H9 (cell line): ENCODE results near the gene CDK2AP2. TPM values are rescaled to one million over a fixed set of nuclear protein-coding genes. Genes with fewer than 3 reads are reported as not detected.
"Not testable (repeated sequence)": the region's sequence is repeated elsewhere in the genome, so short reads cannot be mapped to it uniquely, and the experiment has no call there.

Experiments used
- DNase-seq: peaks from one replicate; pipeline ENCODE4 v3.0.0-alpha.2; 2017
- H2AFZ ChIP-seq: one replicate; pipeline ENCODE4 v1.6.1; 2013; ENCODE audit warnings: mild to moderate bottlenecking, low read length, control low read depth, moderate library complexity
- H2AK5ac ChIP-seq: 2 replicates; pipeline ENCODE4 v1.6.1; 2013; ENCODE audit warnings: low read length, control low read depth, mixed read lengths; ENCODE audit not compliant: insufficient read length
- H2BK120ac ChIP-seq: one replicate; pipeline ENCODE4 v1.6.1; 2013; ENCODE audit warnings: low read depth, mild to moderate bottlenecking, low read length, control low read depth, inconsistent platforms; ENCODE audit not compliant: poor library complexity, severe bottlenecking
- H2BK12ac ChIP-seq: 2 replicates; pipeline ENCODE4 v1.6.1; 2013; ENCODE audit warnings: low read length, control low read depth, mixed read lengths, low read depth; ENCODE audit not compliant: insufficient read length
- H2BK15ac ChIP-seq: 2 replicates; pipeline ENCODE4 v1.6.1; 2013; ENCODE audit warnings: low read depth, low read length, control low read depth
- H2BK20ac ChIP-seq: one replicate; pipeline ENCODE4 v1.6.1; 2013; ENCODE audit warnings: low read depth, mild to moderate bottlenecking, low read length, control low read depth, inconsistent platforms; ENCODE audit not compliant: poor library complexity, severe bottlenecking
- H2BK5ac ChIP-seq: 2 replicates; pipeline ENCODE4 v1.6.1; 2013; ENCODE audit warnings: low read length, control low read depth, mixed read lengths; ENCODE audit not compliant: insufficient read length
- H3K14ac ChIP-seq: 2 replicates; pipeline ENCODE4 v1.6.1; 2013; ENCODE audit warnings: low read length, control low read depth; ENCODE audit not compliant: insufficient read depth
- H3K18ac ChIP-seq: 2 replicates; pipeline ENCODE4 v1.6.1; 2013; ENCODE audit warnings: low read depth, mild to moderate bottlenecking, mixed read lengths, low read length, control low read depth; ENCODE audit not compliant: insufficient read length
- H3K23ac ChIP-seq: 2 replicates; pipeline ENCODE4 v1.6.1; 2013; ENCODE audit warnings: low read length, control low read depth, mixed read lengths, low read depth; ENCODE audit not compliant: insufficient read length
- H3K23me2 ChIP-seq: 2 replicates; pipeline ENCODE4 v1.6.1; 2013; ENCODE audit warnings: low read depth, mild to moderate bottlenecking, mixed read lengths, low read length, control low read depth; ENCODE audit not compliant: insufficient read length, poor library complexity, severe bottlenecking
- H3K27ac ChIP-seq: 2 replicates; pipeline ENCODE4 v1.5.1; 2013; ENCODE audit warnings: low read length, control low read depth, mixed read lengths, low read depth; ENCODE audit not compliant: insufficient read length
- H3K27me3 ChIP-seq: 2 replicates; pipeline ENCODE4 v1.6.1; 2013; ENCODE audit warnings: low read length, control low read depth, inconsistent platforms; ENCODE audit not compliant: insufficient read depth
- H3K4ac ChIP-seq: 2 replicates; pipeline ENCODE4 v1.6.1; 2013; ENCODE audit warnings: low read depth, mild to moderate bottlenecking, control low read depth, inconsistent platforms, low read length, moderate library complexity
- H3K4me1 ChIP-seq: 2 replicates; pipeline ENCODE4 v1.6.1; 2013; ENCODE audit warnings: low read length, control low read depth, inconsistent platforms; ENCODE audit not compliant: insufficient read depth
- H3K4me2 ChIP-seq: 2 replicates; pipeline ENCODE4 v1.6.1; 2013; ENCODE audit warnings: low read length, control low read depth, mixed read lengths; ENCODE audit not compliant: insufficient read length, insufficient read depth
- H3K56ac ChIP-seq: 2 replicates; pipeline ENCODE4 v1.6.1; 2013; ENCODE audit warnings: low read depth, mild to moderate bottlenecking, mixed read lengths, low read length, control low read depth; ENCODE audit not compliant: insufficient read length
- H3K79me1 ChIP-seq: 2 replicates; pipeline ENCODE4 v1.6.1; 2013; ENCODE audit warnings: low read depth, mild to moderate bottlenecking, moderate library complexity, low read length, control low read depth, inconsistent platforms; ENCODE audit not compliant: insufficient read depth, poor library complexity, severe bottlenecking
- H3K79me2 ChIP-seq: 2 replicates; pipeline ENCODE4 v1.6.1; 2013; ENCODE audit warnings: low read length, control low read depth, inconsistent platforms; ENCODE audit not compliant: insufficient read depth
- H3K9ac ChIP-seq: 2 replicates; pipeline ENCODE4 v1.6.1; 2013; ENCODE audit warnings: low read length, control low read depth, mixed read lengths; ENCODE audit not compliant: insufficient read length; ENCODE audit errors: extremely low read depth
- H3K9me3 ChIP-seq: one replicate; pipeline ENCODE4 v1.6.1; 2013; ENCODE audit warnings: low read depth, low read length, inconsistent platforms; ENCODE audit not compliant: control insufficient read depth
- H3T11ph ChIP-seq: one replicate; pipeline ENCODE4 v1.6.1; 2013; ENCODE audit warnings: mild to moderate bottlenecking, low read length, control low read depth, inconsistent platforms
- H4K20me1 ChIP-seq: one replicate; pipeline ENCODE4 v1.6.1; 2013; ENCODE audit not compliant: control insufficient read depth, insufficient read length, insufficient read depth
- H4K5ac ChIP-seq: 2 replicates; pipeline ENCODE4 v1.6.1; 2013; ENCODE audit warnings: low read depth, mild to moderate bottlenecking, mixed read lengths, low read length, control low read depth; ENCODE audit not compliant: insufficient read length
- H4K8ac ChIP-seq: replicated peaks from 2 replicates; pipeline ENCODE4 v1.6.1; 2013; ENCODE audit warnings: low read length, control low read depth, mixed read lengths, low read depth; ENCODE audit not compliant: insufficient read length
- H4K91ac ChIP-seq: 2 replicates; pipeline ENCODE4 v1.6.1; 2013; ENCODE audit warnings: low read depth, mild to moderate bottlenecking, moderate library complexity, mixed read lengths, low read length, control low read depth; ENCODE audit not compliant: insufficient read length
- H3K27ac Mint-ChIP-seq, 3 experiments: 2 replicates in 2 of 3; 3 replicates in 1 of 3; pipeline ENCODE4 v1.8.0; 2020 to 2021; ENCODE audit warnings: mixed read lengths in 3 of 3, mild to moderate bottlenecking in 1 of 3, moderate library complexity in 1 of 3
- H3K27me3 Mint-ChIP-seq: 2 replicates; pipeline ENCODE4 v1.8.0; 2021; ENCODE audit warnings: low read depth, mild to moderate bottlenecking, moderate library complexity, mixed read lengths
- H3K36me3 Mint-ChIP-seq, 3 experiments: 2 replicates in 2 of 3; 3 replicates in 1 of 3; pipeline ENCODE4 v1.8.0; 2020 to 2021; ENCODE audit warnings: low read depth in 3 of 3, mixed read lengths in 3 of 3; ENCODE audit not compliant: insufficient read depth in 1 of 3
- H3K4me1 Mint-ChIP-seq, 2 experiments: 2 replicates each; pipeline ENCODE4 v1.8.0; 2020; ENCODE audit warnings: mixed read lengths in 2 of 2
- H3K4me3 Mint-ChIP-seq, 2 experiments: 2 replicates in 1 of 2; 3 replicates in 1 of 2; pipeline ENCODE4 v1.8.0; 2020 to 2021; ENCODE audit warnings: mild to moderate bottlenecking in 2 of 2, mixed read lengths in 2 of 2, moderate library complexity in 1 of 2
- H3K9me3 Mint-ChIP-seq, 2 experiments: 2 replicates in 1 of 2; 3 replicates in 1 of 2; pipeline ENCODE4 v1.8.0; 2020; ENCODE audit warnings: mild to moderate bottlenecking in 2 of 2, mixed read lengths in 2 of 2, moderate library complexity in 1 of 2
- CTCF ChIP-seq: fragments of 200-600 bp; sonication (generic); conservative IDR thresholded peaks from 3 replicates; pipeline ENCODE4 v1.8.0; 2021; ENCODE audit warnings: antibody characterized with exemption, mild to moderate bottlenecking
- WGBS: extraction: QIAGEN DNeasy Blood & Tissue Kit; methylation state at CpG from one replicate; pipeline ENCODE4 v1.1.7; 2013; ENCODE audit warnings: missing lambda C conversion rate, low lambda C conversion rate, mixed read lengths; ENCODE audit not compliant: insufficient read length; ENCODE audit errors: extremely low coverage; 5-methylcytosine and 5-hydroxymethylcytosine counted together
- total RNA-seq: library from RNA; stranded (reverse); gene quantifications from 2 replicates; pipeline ENCODE4 v1.2.1, GENCODE V29; 2021

The CDK2AP2 gene
- total RNA-seq, 1 experiment from 2014 or later = 36.1 TPM

- Histone ChIP-seq H3K23me2 (peaks cover 12% of the 10 kb centered on the region), H3K9me3 (no peaks in the 10 kb centered on the region), H2BK20ac (no peak overlapping the region), H3K4me2 (no peak overlapping the region), H4K20me1 (no peaks in the 10 kb centered on the region), H3K14ac (no peak overlapping the region), H3T11ph (no peak overlapping the region), H3K4ac (no peak overlapping the region), H3K18ac (no peak overlapping the region), H3K79me2 (no peaks in the 10 kb centered on the region), H3K56ac (no peak overlapping the region), H4K8ac (no peak overlapping the region), H2BK15ac (no peak overlapping the region), H3K27me3 (no peaks in the 10 kb centered on the region), H3K79me1 (no peaks in the 10 kb centered on the region), H2AK5ac (no peak overlapping the region), H3K27ac (no peak overlapping the region), H3K9ac (no peak overlapping the region), H3K4me1 (no peaks in the 10 kb centered on the region; the same call in 1 of the 2 replicates), H2BK12ac (no peak overlapping the region), H2AFZ (no peak overlapping the region), H4K91ac (no peak overlapping the region), H2BK120ac (no peak overlapping the region), H3K23ac (no peak overlapping the region), H2BK5ac (no peak overlapping the region), H4K5ac (no peak overlapping the region)
- Mint-ChIP-seq H3K27me3 (peaks cover 5% of the 10 kb centered on the region), H3K27ac (peak overlapping the region in 1 of 3 experiments; percentile 35; a peak in 1 of 7 replicates), H3K4me1 (peaks cover 20 to 25% of the 10 kb centered on the region in 2 experiments), H3K4me3 (peak overlapping the region; percentile 10 to 26; a peak in 3 of 5 replicates), H3K9me3 (no peaks in the 10 kb centered on the region), H3K36me3 (peaks cover 0 to 4% (median 0%) of the 10 kb centered on the region in 3 experiments; a peak in 2 of 7 replicates)
- WGBS = no CpG with 5 or more reads among the region's 5 CpGs
- no peak for TF ChIP-seq CTCF
- no peak for DNase-seq
Observed at GRCh38 chr11:67466367-67466766, 41.6 kb downstream of the CDK2AP2 start.

GRCh38 chr11:67465530-67465929 lies 42.4 kb downstream of the CDK2AP2 start:
- not testable (repeated sequence) for H3K4ac ChIP-seq, H4K8ac ChIP-seq, H3K27me3 ChIP-seq, H2AK5ac ChIP-seq, H3T11ph ChIP-seq, H4K20me1 ChIP-seq, H3K9me3 Mint-ChIP-seq, H3K23ac ChIP-seq, H2BK120ac ChIP-seq, H3K56ac ChIP-seq, H2BK20ac ChIP-seq, DNase-seq, H3K79me1 ChIP-seq, H3K79me2 ChIP-seq, H3K9ac ChIP-seq, H2BK15ac ChIP-seq, H3K36me3 Mint-ChIP-seq, H3K9me3 ChIP-seq, H3K27ac ChIP-seq, H2BK5ac ChIP-seq, H4K5ac ChIP-seq, H4K91ac ChIP-seq, H2BK12ac ChIP-seq, H3K27me3 Mint-ChIP-seq, H3K14ac ChIP-seq, H2AFZ ChIP-seq, H3K18ac ChIP-seq, H3K4me1 ChIP-seq
- peak overlapping the region in 2 of 3 experiments; percentile 71 to 95; a peak in 3 of 7 replicates for H3K27ac Mint-ChIP-seq
- peaks cover 20 to 25% of the 10 kb centered on the region in 2 experiments for H3K4me1 Mint-ChIP-seq
- Histone ChIP-seq H3K23me2 (peaks cover 12% of the 10 kb centered on the region), H3K4me2 (peak overlapping the region; percentile 49)
- peak overlapping the region; percentile 83 to 86 for H3K4me3 Mint-ChIP-seq
- WGBS = no CpG with 5 or more reads among the region's 2 CpGs
